ENCODE measurements around the gene LSS. TPM values are rescaled to one million over a fixed set of nuclear protein-coding genes. Genes with fewer than 3 reads are reported as not detected.

LSS gene
- total RNA-seq, 4 donors from 2014 or later, result 53.2 to 75.2 (median 62.3) TPM

- in situ Hi-C loops (cut with MboI; ENCODE audit: low pct_ligation_motif_present in 1 of 4, low pct_unique_long_range_greater_than_20kb in 1 of 4, low sequenced_read_pairs in 3 of 4), result no loop called here
- H3K27me3 ChIP-seq, result no peaks in the 10 kb centered on the region
- no peak for DNase-seq
- H3K4me1 ChIP-seq, result no peaks in the 10 kb centered on the region
- intact Hi-C loops (cut with DNase I; ENCODE audit: low total_unique reads), result no loop called here
- no peak overlapping the region for H3K4me3 ChIP-seq
- H3K36me3 ChIP-seq, result peaks cover 0 to 55% (median 8%) of the 10 kb centered on the region in 4 donors
- no peaks in the 10 kb centered on the region for H3K9me3 ChIP-seq
- TF ChIP-seq CTCF (IDR thresholded peaks at IDR 0.05) (no peak), POLR2AphosphoS5 (IDR thresholded peaks at IDR 0.05) (no peak), EP300 (IDR thresholded peaks at IDR 0.05; ENCODE audit: low read depth) (no peak), POLR2A (IDR thresholded peaks at IDR 0.05) (no peak)
- WGBS, 2 donors (ENCODE audit: low coverage in 1 of 2), result 90% methylated on average over 7 of the region's 21 CpGs; no CpG with 5 or more reads in 1 of the 2 donors
- no peak overlapping the region for H3K27ac ChIP-seq
Measured at GRCh38 chr21:46207006-46207919, 21.3 kb downstream of the LSS start.

DNA sequence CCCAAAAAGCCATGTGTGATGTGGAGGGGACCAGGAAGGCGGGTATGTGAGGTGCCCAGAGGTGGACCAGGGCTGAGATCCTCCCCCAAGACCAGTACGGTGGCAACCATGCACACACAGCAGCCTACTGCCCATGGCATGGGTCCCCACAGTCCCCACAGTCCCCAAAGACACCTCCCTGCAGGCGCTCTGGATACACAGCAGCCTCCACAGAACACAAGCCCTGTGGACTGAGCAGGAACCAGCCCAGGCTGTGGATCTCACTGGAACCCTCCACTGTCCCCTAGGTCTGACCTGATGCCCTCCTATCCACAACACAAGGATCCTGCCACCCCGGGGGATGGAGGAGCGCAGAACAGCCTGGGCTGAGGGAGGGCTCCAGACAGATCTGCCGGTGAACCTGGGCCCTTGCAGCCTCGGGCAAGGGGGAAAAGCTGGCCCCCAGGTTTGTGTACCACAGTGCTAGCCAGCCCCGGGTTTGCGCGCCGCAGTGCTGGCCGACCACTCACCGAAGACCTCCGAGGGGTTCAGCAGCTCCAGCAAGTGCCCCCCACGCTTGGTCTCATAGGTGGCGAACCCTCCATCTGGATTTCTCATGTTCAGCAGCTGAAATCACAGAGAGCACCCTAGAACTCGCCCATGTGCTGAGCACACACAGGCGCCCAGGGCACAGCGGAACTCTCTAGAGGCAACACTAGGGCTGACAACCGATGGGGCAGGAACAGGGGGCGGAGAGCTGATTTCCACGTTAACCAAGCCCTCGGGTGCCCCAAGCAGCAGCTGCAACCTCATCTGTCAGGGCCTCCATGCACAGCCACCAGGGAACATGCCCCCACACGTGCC lies 22.2 kb downstream of the LSS start:
- in situ Hi-C loops (cut with MboI; ENCODE audit: low pct_ligation_motif_present in 1 of 4, low pct_unique_long_range_greater_than_20kb in 1 of 4, low sequenced_read_pairs in 3 of 4), result no loop called here
- Histone ChIP-seq H3K27ac (no peak overlapping the region), H3K27me3 (no peaks in the 10 kb centered on the region), H3K4me3 (no peak overlapping the region), H3K36me3 (peaks cover 0 to 55% (median 8%) of the 10 kb centered on the region in 4 donors), H3K4me1 (no peaks in the 10 kb centered on the region), H3K9me3 (no peaks in the 10 kb centered on the region)
- 94% methylated on average over 24 of the region's 24 CpGs; no CpG with 5 or more reads in 1 of the 2 donors for WGBS, 2 donors (ENCODE audit: low coverage in 1 of 2)
- no peak for TF ChIP-seq POLR2A (IDR thresholded peaks at IDR 0.05)
- TF ChIP-seq CTCF (IDR thresholded peaks at IDR 0.05), result no peak
- no peak for TF ChIP-seq EP300 (IDR thresholded peaks at IDR 0.05; ENCODE audit: low read depth)
- TF ChIP-seq POLR2AphosphoS5 (IDR thresholded peaks at IDR 0.05), result no peak
- intact Hi-C loops (cut with DNase I; ENCODE audit: low total_unique reads), result no loop called here
- peak; percentile 4 for DNase-seq

DNA sequence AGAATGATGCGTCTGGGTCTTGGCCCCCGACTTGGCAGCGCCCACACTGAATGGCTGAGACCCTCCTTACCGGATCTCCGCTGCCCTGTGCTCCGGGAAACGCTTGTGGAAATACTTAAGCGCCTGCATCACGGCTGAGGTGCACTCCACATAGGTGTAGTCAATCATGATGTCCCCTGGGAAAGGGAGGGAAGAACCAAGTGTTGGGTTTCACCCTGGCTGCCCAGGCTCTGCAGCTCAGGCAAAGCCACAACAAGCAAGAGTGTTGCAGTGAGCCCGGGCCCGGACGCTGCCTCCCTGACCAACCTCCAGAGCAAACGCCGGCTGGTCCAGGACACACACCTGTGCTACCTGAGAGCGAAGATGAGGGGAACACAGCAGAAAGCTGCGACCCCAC lies 22.8 kb downstream of the LSS start:
- Histone ChIP-seq H3K27ac (no peak overlapping the region), H3K36me3 (peaks cover 0 to 55% (median 8%) of the 10 kb centered on the region in 4 donors), H3K9me3 (no peaks in the 10 kb centered on the region), H3K27me3 (no peaks in the 10 kb centered on the region), H3K4me1 (no peaks in the 10 kb centered on the region), H3K4me3 (no peak overlapping the region)
- WGBS, 2 donors (ENCODE audit: low coverage in 1 of 2), result 99% methylated on average over 16 of the region's 16 CpGs; no CpG with 5 or more reads in 1 of the 2 donors
- DNase-seq, result peak; percentile 3
- TF ChIP-seq POLR2A (IDR thresholded peaks at IDR 0.05) (no peak), POLR2AphosphoS5 (IDR thresholded peaks at IDR 0.05) (no peak), EP300 (IDR thresholded peaks at IDR 0.05; ENCODE audit: low read depth) (no peak), CTCF (IDR thresholded peaks at IDR 0.05) (no peak)
- intact Hi-C loops (cut with DNase I; ENCODE audit: low total_unique reads) (no loop called here), in situ Hi-C loops (cut with MboI; ENCODE audit: low pct_ligation_motif_present in 1 of 4, low pct_unique_long_range_greater_than_20kb in 1 of 4, low sequenced_read_pairs in 3 of 4) (no loop called here)

DNA sequence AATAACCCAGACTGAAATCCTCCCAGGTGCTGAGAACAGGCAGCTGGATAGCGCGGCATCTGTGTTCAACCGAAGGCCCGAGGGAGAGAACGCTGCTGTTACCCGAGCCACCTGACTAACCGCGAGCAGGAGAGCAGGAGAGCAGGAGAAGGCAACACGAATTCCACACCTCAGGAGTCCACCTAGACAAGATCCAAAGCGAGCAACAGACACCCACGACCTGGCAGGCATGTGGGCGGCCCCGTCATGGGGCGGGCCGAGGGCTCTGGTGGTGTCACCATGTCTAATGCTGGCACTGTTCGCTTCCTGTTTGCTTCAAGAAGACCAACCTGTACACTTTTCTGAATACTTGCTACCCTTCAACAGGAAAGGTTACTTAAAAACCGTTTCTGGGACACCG lies 23.4 kb downstream of the LSS start:
- no peak overlapping the region for H3K4me3 ChIP-seq
- H3K27ac ChIP-seq, result no peak overlapping the region
- in situ Hi-C loops (cut with MboI; ENCODE audit: low pct_ligation_motif_present in 1 of 4, low pct_unique_long_range_greater_than_20kb in 1 of 4, low sequenced_read_pairs in 3 of 4), result no loop called here
- 89 to 92% methylated on average over 2 to 18 of the region's 18 CpGs for WGBS, 2 donors (ENCODE audit: low coverage in 1 of 2)
- peaks cover 0 to 56% (median 10%) of the 10 kb centered on the region in 4 donors for H3K36me3 ChIP-seq
- H3K27me3 ChIP-seq, result no peaks in the 10 kb centered on the region
- no peaks in the 10 kb centered on the region for H3K9me3 ChIP-seq
- intact Hi-C loops (cut with DNase I; ENCODE audit: low total_unique reads), result no loop called here
- no peak for DNase-seq
- H3K4me1 ChIP-seq, result no peaks in the 10 kb centered on the region
- no peak for TF ChIP-seq EP300 (IDR thresholded peaks at IDR 0.05; ENCODE audit: low read depth)
- TF ChIP-seq POLR2A (IDR thresholded peaks at IDR 0.05), result no peak
- TF ChIP-seq POLR2AphosphoS5 (IDR thresholded peaks at IDR 0.05), result no peak
- TF ChIP-seq CTCF (IDR thresholded peaks at IDR 0.05), result no peak

Measured in transverse colon (tissue), 4 donors.